Kidney tubule cell (primary cell): ENCODE measurements around the gene LPIN3.
A peak's percentile ranks its signal among the peaks of the same experiment; 100 is the strongest.
"Not testable (repeated sequence)": the region's sequence is repeated elsewhere in the genome, so short reads cannot be mapped to it uniquely, and the experiment has no call there.

Experiments
- DNase-seq: peaks from one replicate; pipeline ENCODE4 v3.0.0-alpha.2; 2018; ENCODE audit warnings: low spot score

The LPIN3 gene

GRCh38 chr20:41340327-41341055 is at the start of gene LPIN3:
Gene LPIN3, plus strand, starts transcription at chr20:41340821. Its CDS starts 4,983 bp downstream, at chr20:41345804.
- peak; percentile 95 for DNase-seq

- DNase-seq = no peak
Measured at GRCh38 chr20:41293269-41294037, 47.2 kb upstream of the LPIN3 start.

GRCh38 chr20:41299899-41300298 is 40.7 kb upstream of the LPIN3 start:
- DNase-seq = peak; percentile 16

- DNase-seq = no peak
Measured at GRCh38 chr20:41300383-41300782, 40.2 kb upstream of the LPIN3 start.

- no peak for DNase-seq
Measured at GRCh38 chr20:41300886-41301285, 39.7 kb upstream of the LPIN3 start.

GRCh38 chr20:41304002-41304401 is 36.6 kb upstream of the LPIN3 start:
- DNase-seq = no peak

GRCh38 chr20:41304424-41305079 is 36.1 kb upstream of the LPIN3 start:
- peak; percentile 65 for DNase-seq

GRCh38 chr20:41306061-41306727 is 34.4 kb upstream of the LPIN3 start:
- DNase-seq = peak; percentile 22

GRCh38 chr20:41307021-41307420 is 33.6 kb upstream of the LPIN3 start:
- DNase-seq = no peak

GRCh38 chr20:41308290-41308711 is 32.3 kb upstream of the LPIN3 start:
- DNase-seq = peak; percentile 95

GRCh38 chr20:41308726-41309413 is 31.8 kb upstream of the LPIN3 start:
- DNase-seq = no peak

- peak; percentile 79 for DNase-seq
Measured at GRCh38 chr20:41309817-41310216, 30.8 kb upstream of the LPIN3 start.

GRCh38 chr20:41312009-41312408 is 28.6 kb upstream of the LPIN3 start:
- DNase-seq = not testable (repeated sequence)

GRCh38 chr20:41314386-41314785 is 26.2 kb upstream of the LPIN3 start:
- no peak for DNase-seq

GRCh38 chr20:41316051-41316450 is 24.6 kb upstream of the LPIN3 start:
- DNase-seq = peak; percentile 49

GRCh38 chr20:41316602-41317545 is 23.7 kb upstream of the LPIN3 start:
- peak; percentile 84 for DNase-seq

GRCh38 chr20:41317546-41318270 is 22.9 kb upstream of the LPIN3 start, which contains the start of gene ZHX3:
Gene ZHX3, minus strand, starts transcription at chr20:41317731. Its CDS starts 112,815 bp downstream, at chr20:41204916.
- DNase-seq = peak; percentile 98

GRCh38 chr20:41318271-41318649 is 22.4 kb upstream of the LPIN3 start:
- peak; percentile 74 for DNase-seq

GRCh38 chr20:41320441-41320840 is 20.2 kb upstream of the LPIN3 start:
- DNase-seq = no peak

- no peak for DNase-seq
Measured at GRCh38 chr20:41320976-41321375, 19.6 kb upstream of the LPIN3 start.
